Brain microvascular endothelial cell (primary cell): ENCODE measurements around the gene CHERP.

ENCODE experiments used
- DNase-seq: peaks from one replicate; pipeline ENCODE4 v3.0.0-alpha.2; 2020
- H3K27ac ChIP-seq: fragments of 250-450 bp; sonication (Bioruptor Pico); 2 replicates; pipeline ENCODE4 v1.5.1; 2020; ENCODE audit warnings: mild to moderate bottlenecking, moderate library complexity
- H3K27me3 ChIP-seq: fragments of 250-450 bp; sonication (Bioruptor Pico); replicated peaks from 2 replicates; pipeline ENCODE4 v1.5.1; 2020; ENCODE audit warnings: mild to moderate bottlenecking
- H3K36me3 ChIP-seq: fragments of 250-450 bp; sonication (Bioruptor Pico); replicated peaks from 2 replicates; pipeline ENCODE4 v1.5.1; 2020; ENCODE audit warnings: mild to moderate bottlenecking
- H3K4me3 ChIP-seq: 2 replicates; pipeline ENCODE4 v1.5.1; 2011; ENCODE audit warnings: low read depth, mild to moderate bottlenecking, control low read depth, low read length, moderate library complexity
- in situ Hi-C: cut with HindIII; loops from 2 replicates; pipeline ENCODE4 v1.10.0; 2017; ENCODE audit warnings: low sequenced_read_pairs, low pct_ligation_motif_present
- TF ChIP-seq, protein P1 (sequence below): IDR thresholded peaks from 2 replicates; pipeline ENCODE4 v1.5.1; 2011; ENCODE audit warnings: low read depth, mild to moderate bottlenecking, moderate library complexity, low read length, control low read depth, inconsistent platforms; ENCODE audit errors: missing control alignments

Gene CHERP

GRCh38 chr19:16584248-16585093 is 42.2 kb upstream of the CHERP start:
- in situ Hi-C loops, result no loop called here
- DNase-seq, result peak; percentile 80
- TF ChIP-seq, protein P1, sequence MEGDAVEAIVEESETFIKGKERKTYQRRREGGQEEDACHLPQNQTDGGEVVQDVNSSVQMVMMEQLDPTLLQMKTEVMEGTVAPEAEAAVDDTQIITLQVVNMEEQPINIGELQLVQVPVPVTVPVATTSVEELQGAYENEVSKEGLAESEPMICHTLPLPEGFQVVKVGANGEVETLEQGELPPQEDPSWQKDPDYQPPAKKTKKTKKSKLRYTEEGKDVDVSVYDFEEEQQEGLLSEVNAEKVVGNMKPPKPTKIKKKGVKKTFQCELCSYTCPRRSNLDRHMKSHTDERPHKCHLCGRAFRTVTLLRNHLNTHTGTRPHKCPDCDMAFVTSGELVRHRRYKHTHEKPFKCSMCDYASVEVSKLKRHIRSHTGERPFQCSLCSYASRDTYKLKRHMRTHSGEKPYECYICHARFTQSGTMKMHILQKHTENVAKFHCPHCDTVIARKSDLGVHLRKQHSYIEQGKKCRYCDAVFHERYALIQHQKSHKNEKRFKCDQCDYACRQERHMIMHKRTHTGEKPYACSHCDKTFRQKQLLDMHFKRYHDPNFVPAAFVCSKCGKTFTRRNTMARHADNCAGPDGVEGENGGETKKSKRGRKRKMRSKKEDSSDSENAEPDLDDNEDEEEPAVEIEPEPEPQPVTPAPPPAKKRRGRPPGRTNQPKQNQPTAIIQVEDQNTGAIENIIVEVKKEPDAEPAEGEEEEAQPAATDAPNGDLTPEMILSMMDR, result no peak
- H3K36me3 ChIP-seq, result peaks cover 3% of the 10 kb centered on the region
- H3K27ac ChIP-seq, result peak overlapping the region; percentile 71
- H3K27me3 ChIP-seq, result no peaks in the 10 kb centered on the region
- H3K4me3 ChIP-seq, result peak overlapping the region; percentile 38

- Histone ChIP-seq H3K27me3 (no peaks in the 10 kb centered on the region), H3K27ac (no peak overlapping the region), H3K4me3 (no peak overlapping the region), H3K36me3 (peaks cover 10% of the 10 kb centered on the region)
- TF ChIP-seq, protein P1, result no peak
- in situ Hi-C loops, result no loop called here
- no peak for DNase-seq
Measured at GRCh38 chr19:16582486-16583261, 40.4 kb upstream of the CHERP start.

GRCh38 chr19:16581971-16582343 is 39.7 kb upstream of the CHERP start:
- Histone ChIP-seq H3K36me3 (peaks cover 17% of the 10 kb centered on the region), H3K27ac (no peak overlapping the region), H3K4me3 (no peak overlapping the region), H3K27me3 (no peaks in the 10 kb centered on the region)
- in situ Hi-C loops, result no loop called here
- DNase-seq, result no peak
- TF ChIP-seq, protein P1, result no peak

GRCh38 chr19:16581145-16581970 is 39.1 kb upstream of the CHERP start:
- Histone ChIP-seq H3K36me3 (peaks cover 23% of the 10 kb centered on the region), H3K27ac (no peak overlapping the region), H3K4me3 (no peak overlapping the region), H3K27me3 (no peaks in the 10 kb centered on the region)
- in situ Hi-C loops, result no loop called here
- TF ChIP-seq, protein P1, result no peak
- no peak for DNase-seq

GRCh38 chr19:16579381-16579780 is 37.1 kb upstream of the CHERP start:
- in situ Hi-C loops, result no loop called here
- TF ChIP-seq, protein P1, result no peak
- Histone ChIP-seq H3K27ac (no peak overlapping the region), H3K27me3 (no peaks in the 10 kb centered on the region), H3K4me3 (no peak overlapping the region), H3K36me3 (peaks cover 29% of the 10 kb centered on the region)
- DNase-seq, result no peak
